ENCODE results near the gene KRTAP5-2. TPM values are rescaled to one million over a fixed set of nuclear protein-coding genes. Genes with fewer than 3 reads are reported as not detected.

The KRTAP5-2 gene
- total and polyA plus RNA-seq, 9 of the 15 experiments (the other 6 are each of a cell fraction or from before 2014, with no cell fraction given): not detected

GRCh38 chr11:1554981-1555712 is 42.9 kb downstream of the KRTAP5-2 start:
- Histone ChIP-seq H3K79me2 (ENCODE audit: control insufficient read depth, insufficient read depth, low read length) (no peaks in the 10 kb centered on the region), H3K4me1 (replicated peaks in 1 of 2; ENCODE audit: control insufficient read depth in 2 of 2, insufficient read depth in 2 of 2, low read length in 2 of 2) (peaks cover 0 to 38% of the 10 kb centered on the region in 2 experiments; a peak in 1 of 5 replicates), H3K9me3 (replicated peaks; ENCODE audit: control insufficient read depth, insufficient read depth, low read depth, low read length) (no peaks in the 10 kb centered on the region), H2AFZ (ENCODE audit: low read depth, low read length) (no peak overlapping the region), H4K20me1 (replicated peaks; ENCODE audit: control insufficient read depth, insufficient read depth, low read length) (peaks cover 11% of the 10 kb centered on the region; the same call in 1 of the 2 replicates), H3K9me1 (ENCODE audit: control insufficient read depth, insufficient read depth, low read length) (no peaks in the 10 kb centered on the region), H3K36me3 (ENCODE audit: control insufficient read depth, insufficient read depth, low read length) (no peaks in the 10 kb centered on the region), H3K9ac (ENCODE audit: insufficient read depth in 1 of 2, low read depth in 2 of 2, low read length in 2 of 2) (no peak overlapping the region), H3K27me3 (ENCODE audit: control insufficient read depth in 2 of 2, insufficient read depth in 2 of 2, low read length in 2 of 2) (peaks cover 0 to 14% of the 10 kb centered on the region in 2 experiments; a peak in 2 of 5 replicates), H3K4me3 (no peak overlapping the region), H3K27ac (ENCODE audit: extremely low read depth, low read depth, low read length) (no peak overlapping the region), H3K4me2 (ENCODE audit: insufficient read depth, low read length) (no peak overlapping the region)
- WGBS (ENCODE audit: insufficient coverage, low coverage, missing lambda C conversion rate): 10% methylated on average over 9 of the region's 13 CpGs
- ATAC-seq (no peak), DNase-seq (ENCODE audit: extremely low read depth in 1 of 4, low spot score in 3 of 4) (no peak), FAIRE-seq (no peak)
- intact Hi-C loops (cut with micrococcal nuclease): no loop called here
- ChIA-PET POLR2A (no interaction called here), CTCF (ENCODE audit: low intra/inter-chr PET ratio) (interaction anchor here (0.6 to 0.7 kb wide), 2 partner anchors 19 to 137 kb away, joined by 4 to 5 read pairs; no protein-coding TSS in a partner anchor)
- BruUV-seq (replicated peaks): no TSS peak
- in situ Hi-C loops (cut with MboI): no loop called here
- TF ChIP-seq DPF2 (IDR thresholded peaks at IDR 0.05) (no peak), SIX5 (IDR thresholded peaks at IDR 0.05; ENCODE audit: borderline replicate concordance in 1 of 2, insufficient read depth in 1 of 2, low read depth in 1 of 2, low read length in 2 of 2) (no peak), SMARCA4 (IDR thresholded peaks at IDR 0.05) (no peak), PATZ1 (CRISPR knock-in tag; IDR thresholded peaks at IDR 0.05; ENCODE audit: borderline replicate concordance) (no peak)

All from K562 (cell line).